HL-60 (cell line): Measurements from ENCODE around the gene HEXIM1.

Source experiments
- DNase-seq, 2 experiments: peaks; one replicate each; pipeline ENCODE4 v3.0.0-alpha.2; 2010 to 2020; ENCODE audit warnings: low read depth in 1 of 2, low spot score in 1 of 2
- H3K27ac ChIP-seq: fragments of 250-450 bp; sonication (Bioruptor Pico); replicated peaks from 2 replicates; pipeline ENCODE4 v1.5.1; 2020; ENCODE audit warnings: mild to moderate bottlenecking, moderate library complexity
- H3K27me3 ChIP-seq: fragments of 250-450 bp; sonication (Bioruptor Pico); 2 replicates; pipeline ENCODE4 v1.5.1; 2021; ENCODE audit warnings: mild to moderate bottlenecking, moderate library complexity; ENCODE audit not compliant: insufficient read depth, poor library complexity, severe bottlenecking
- H3K4me3 ChIP-seq: replicated peaks from 2 replicates; pipeline ENCODE4 v1.5.1; 2011; ENCODE audit warnings: mild to moderate bottlenecking, control low read depth, low read length; ENCODE audit not compliant: insufficient read depth
- GABPA ChIP-seq: IDR thresholded peaks from 2 replicates; pipeline ENCODE4 v1.6.1; 2012; ENCODE audit warnings: low read depth
- POLR2AphosphoS5 ChIP-seq: IDR thresholded peaks from 2 replicates; pipeline ENCODE4 v1.6.1; 2012; ENCODE audit warnings: low read depth
- SPI1 ChIP-seq: IDR thresholded peaks from 2 replicates; pipeline ENCODE4 v1.6.1; 2012; ENCODE audit warnings: low read depth, mild to moderate bottlenecking, borderline replicate concordance
- TF ChIP-seq, protein P1 (sequence below): IDR thresholded peaks from one replicate; pipeline ENCODE4 v1.5.1; 2011; ENCODE audit warnings: low read length, control low read depth, inconsistent platforms; ENCODE audit not compliant: insufficient read depth
- TF ChIP-seq, protein P2 (sequence below): IDR thresholded peaks from 2 replicates; pipeline ENCODE4 v1.6.1; 2012; ENCODE audit warnings: low read depth; ENCODE audit not compliant: insufficient replicate concordance

HEXIM1 gene

DNA sequence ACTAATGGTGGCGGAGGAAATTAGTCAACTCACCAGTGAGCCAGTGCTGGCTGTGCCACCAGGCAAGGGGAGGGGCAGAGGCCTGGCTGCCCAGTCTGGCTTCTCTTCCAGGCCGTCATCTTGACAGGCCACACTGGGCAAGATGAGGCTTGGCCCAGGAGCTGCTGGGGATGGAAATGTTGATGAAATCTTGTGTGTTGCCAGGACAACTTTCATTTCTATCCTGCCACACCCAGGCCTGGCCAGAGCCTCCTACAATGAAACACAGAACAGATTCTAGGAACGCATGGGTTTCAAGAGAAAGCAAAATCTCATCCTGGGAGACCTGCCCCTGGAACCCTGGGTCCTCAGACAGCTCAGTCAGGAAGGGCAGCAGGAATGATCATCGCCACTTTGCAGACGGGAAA lies 22.7 kb downstream of the HEXIM1 start:
- TF ChIP-seq, protein P1, sequence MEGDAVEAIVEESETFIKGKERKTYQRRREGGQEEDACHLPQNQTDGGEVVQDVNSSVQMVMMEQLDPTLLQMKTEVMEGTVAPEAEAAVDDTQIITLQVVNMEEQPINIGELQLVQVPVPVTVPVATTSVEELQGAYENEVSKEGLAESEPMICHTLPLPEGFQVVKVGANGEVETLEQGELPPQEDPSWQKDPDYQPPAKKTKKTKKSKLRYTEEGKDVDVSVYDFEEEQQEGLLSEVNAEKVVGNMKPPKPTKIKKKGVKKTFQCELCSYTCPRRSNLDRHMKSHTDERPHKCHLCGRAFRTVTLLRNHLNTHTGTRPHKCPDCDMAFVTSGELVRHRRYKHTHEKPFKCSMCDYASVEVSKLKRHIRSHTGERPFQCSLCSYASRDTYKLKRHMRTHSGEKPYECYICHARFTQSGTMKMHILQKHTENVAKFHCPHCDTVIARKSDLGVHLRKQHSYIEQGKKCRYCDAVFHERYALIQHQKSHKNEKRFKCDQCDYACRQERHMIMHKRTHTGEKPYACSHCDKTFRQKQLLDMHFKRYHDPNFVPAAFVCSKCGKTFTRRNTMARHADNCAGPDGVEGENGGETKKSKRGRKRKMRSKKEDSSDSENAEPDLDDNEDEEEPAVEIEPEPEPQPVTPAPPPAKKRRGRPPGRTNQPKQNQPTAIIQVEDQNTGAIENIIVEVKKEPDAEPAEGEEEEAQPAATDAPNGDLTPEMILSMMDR = no peak
- TF ChIP-seq SPI1 = no peak
- no peak for TF ChIP-seq POLR2AphosphoS5
- no peak for TF ChIP-seq GABPA
- TF ChIP-seq, protein P2, sequence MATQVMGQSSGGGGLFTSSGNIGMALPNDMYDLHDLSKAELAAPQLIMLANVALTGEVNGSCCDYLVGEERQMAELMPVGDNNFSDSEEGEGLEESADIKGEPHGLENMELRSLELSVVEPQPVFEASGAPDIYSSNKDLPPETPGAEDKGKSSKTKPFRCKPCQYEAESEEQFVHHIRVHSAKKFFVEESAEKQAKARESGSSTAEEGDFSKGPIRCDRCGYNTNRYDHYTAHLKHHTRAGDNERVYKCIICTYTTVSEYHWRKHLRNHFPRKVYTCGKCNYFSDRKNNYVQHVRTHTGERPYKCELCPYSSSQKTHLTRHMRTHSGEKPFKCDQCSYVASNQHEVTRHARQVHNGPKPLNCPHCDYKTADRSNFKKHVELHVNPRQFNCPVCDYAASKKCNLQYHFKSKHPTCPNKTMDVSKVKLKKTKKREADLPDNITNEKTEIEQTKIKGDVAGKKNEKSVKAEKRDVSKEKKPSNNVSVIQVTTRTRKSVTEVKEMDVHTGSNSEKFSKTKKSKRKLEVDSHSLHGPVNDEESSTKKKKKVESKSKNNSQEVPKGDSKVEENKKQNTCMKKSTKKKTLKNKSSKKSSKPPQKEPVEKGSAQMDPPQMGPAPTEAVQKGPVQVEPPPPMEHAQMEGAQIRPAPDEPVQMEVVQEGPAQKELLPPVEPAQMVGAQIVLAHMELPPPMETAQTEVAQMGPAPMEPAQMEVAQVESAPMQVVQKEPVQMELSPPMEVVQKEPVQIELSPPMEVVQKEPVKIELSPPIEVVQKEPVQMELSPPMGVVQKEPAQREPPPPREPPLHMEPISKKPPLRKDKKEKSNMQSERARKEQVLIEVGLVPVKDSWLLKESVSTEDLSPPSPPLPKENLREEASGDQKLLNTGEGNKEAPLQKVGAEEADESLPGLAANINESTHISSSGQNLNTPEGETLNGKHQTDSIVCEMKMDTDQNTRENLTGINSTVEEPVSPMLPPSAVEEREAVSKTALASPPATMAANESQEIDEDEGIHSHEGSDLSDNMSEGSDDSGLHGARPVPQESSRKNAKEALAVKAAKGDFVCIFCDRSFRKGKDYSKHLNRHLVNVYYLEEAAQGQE = no peak

DNA sequence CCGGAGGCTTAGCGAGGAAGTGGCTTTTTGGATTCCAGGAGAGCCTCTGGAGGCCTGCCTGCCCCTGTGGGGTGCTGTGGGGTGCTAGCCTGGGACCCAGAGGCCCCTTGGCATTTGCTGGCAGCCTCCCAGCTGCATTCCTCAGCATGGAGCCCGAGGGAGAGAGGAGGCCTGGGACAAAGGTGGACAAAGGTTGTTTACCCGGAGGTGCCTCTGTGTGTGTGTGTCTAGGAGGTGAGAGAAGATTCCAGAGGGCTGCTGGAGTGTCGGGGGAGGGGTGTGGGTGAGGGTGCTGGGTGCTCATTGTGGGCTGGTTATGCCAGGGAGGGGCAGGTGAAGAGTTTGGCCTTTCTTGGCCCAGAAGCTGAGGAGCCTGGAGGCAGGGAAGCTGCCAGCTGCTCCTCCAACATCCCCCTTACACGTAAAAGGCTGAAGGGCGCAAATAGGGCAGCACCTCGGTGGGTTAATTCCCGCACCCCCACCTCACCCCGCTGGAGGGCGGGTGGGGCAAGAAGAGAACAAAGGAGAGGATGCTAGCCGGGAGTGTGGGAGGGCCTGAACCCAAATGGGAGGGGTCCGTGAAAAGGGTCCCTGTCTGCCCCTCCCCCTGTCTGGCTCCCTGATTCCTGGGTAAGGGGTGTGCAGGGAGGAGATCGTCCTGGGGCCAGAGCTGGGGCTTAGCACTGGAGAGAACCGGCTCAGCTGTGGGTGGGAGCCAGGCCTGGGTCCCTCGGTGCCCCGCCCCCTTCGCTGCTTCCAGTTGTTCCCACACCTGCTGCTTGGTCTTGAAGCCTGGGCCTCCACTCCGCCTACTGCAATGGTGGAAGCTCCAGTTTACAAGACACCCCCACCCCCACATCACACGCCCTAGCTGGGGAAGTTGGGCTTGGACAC lies 23.3 kb downstream of the HEXIM1 start:
- 0 out of 2 replicates have a peak, but pooled peaks have one; percentile 2 for TF ChIP-seq SPI1
- TF ChIP-seq, protein P2 = no peak
- TF ChIP-seq POLR2AphosphoS5 = no peak
- TF ChIP-seq, protein P1 = no peak
- no peaks in the 10 kb centered on the region for H3K27me3 ChIP-seq
- peak overlapping the region; percentile 69 for H3K27ac ChIP-seq
- no peak for DNase-seq
- no peak overlapping the region for H3K4me3 ChIP-seq

More for the DNA sequence above, 22.7 kb downstream of the HEXIM1 start:
- H3K4me3 ChIP-seq = no peak overlapping the region
- DNase-seq = no peak
- peak overlapping the region; percentile 69 for H3K27ac ChIP-seq
- H3K27me3 ChIP-seq = no peaks in the 10 kb centered on the region

DNA sequence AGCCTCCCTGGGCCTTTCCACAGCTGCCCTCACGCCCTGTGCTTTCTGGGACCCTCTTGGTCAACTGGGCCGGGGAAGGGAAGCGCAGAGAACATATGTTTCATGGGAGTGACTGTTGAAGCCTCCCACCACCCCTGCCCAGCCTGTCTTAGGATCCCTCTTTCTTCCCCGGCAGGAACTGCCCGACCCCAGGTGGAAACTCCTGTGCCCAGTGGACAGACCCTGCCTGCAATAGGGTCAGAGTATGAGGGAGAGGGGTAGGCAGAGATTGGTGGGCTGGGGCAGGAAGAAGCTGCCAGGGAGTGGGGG lies 23.9 kb downstream of the HEXIM1 start:
- DNase-seq = no peak
- Histone ChIP-seq H3K27ac (peak overlapping the region; percentile 69), H3K4me3 (no peak overlapping the region), H3K27me3 (no peaks in the 10 kb centered on the region)
- TF ChIP-seq, protein P2 = no peak
- TF ChIP-seq POLR2AphosphoS5 (no peak), SPI1 (no peak), GABPA (no peak)
- TF ChIP-seq, protein P1 = no peak
